GM12891 (cell line): ENCODE results near the gene RCVRN.

Experiments
- DNase-seq: peaks from one replicate; pipeline ENCODE4 v3.0.0; 2011; ENCODE audit warnings: low spot score; ENCODE audit not compliant: insufficient read length
- FAIRE-seq: peaks from 2 replicates; lab custom pipeline; 2011; peaks lifted over from hg19 to GRCh38; lab: Jason Lieb, UNC
- PAX5 ChIP-seq: IDR thresholded peaks from 2 replicates; pipeline ENCODE4 v1.6.1; 2011; ENCODE audit warnings: low read length, moderate library complexity, mild to moderate bottlenecking; ENCODE audit not compliant: insufficient read depth, severe bottlenecking
- POLR2A ChIP-seq: IDR thresholded peaks from 2 replicates; pipeline ENCODE4 v1.6.1; 2011; ENCODE audit warnings: low read depth, low read length, control low read depth
- POLR2AphosphoS5 ChIP-seq: IDR thresholded peaks from 2 replicates; pipeline ENCODE4 v1.6.1; 2011; ENCODE audit warnings: low read depth, low read length, control low read depth
- POU2F2 ChIP-seq: IDR thresholded peaks from 2 replicates; pipeline ENCODE4 v1.6.1; 2011; ENCODE audit warnings: low read depth, mild to moderate bottlenecking, control low read depth, low read length, moderate library complexity
- SPI1 ChIP-seq: IDR thresholded peaks from 2 replicates; pipeline ENCODE4 v1.6.1; 2011; ENCODE audit warnings: low read depth, low read length, control low read depth
- TAF1 ChIP-seq: IDR thresholded peaks from 2 replicates; pipeline ENCODE4 v1.6.1; 2011; ENCODE audit warnings: low read depth, low read length, control low read depth

The RCVRN gene

DNA sequence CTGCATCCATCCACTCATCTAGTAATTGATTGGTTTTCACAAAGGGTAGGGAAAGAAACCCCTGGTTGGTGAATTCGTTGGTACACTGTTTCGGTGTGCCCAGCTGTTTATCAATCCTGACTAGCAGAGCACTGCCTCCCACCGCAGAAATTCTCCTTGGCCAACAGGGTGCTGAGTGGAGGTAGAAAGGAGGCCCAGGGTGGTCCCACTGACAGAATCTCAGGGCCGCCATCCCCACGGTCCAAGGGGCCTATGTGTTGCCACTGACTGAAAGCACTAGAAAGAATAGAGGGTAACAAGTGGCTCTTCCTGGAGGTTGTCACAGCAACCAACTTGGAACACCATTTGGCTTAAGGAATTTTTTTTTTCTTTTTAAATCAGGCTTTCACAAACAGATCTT, 8.4 kb upstream of the RCVRN start:
- no peak for DNase-seq
- no peak for FAIRE-seq
- TF ChIP-seq POLR2AphosphoS5: no peak
- TF ChIP-seq TAF1: no peak
- no peak for TF ChIP-seq POU2F2
- TF ChIP-seq PAX5: no peak
- no peak for TF ChIP-seq POLR2A

DNA sequence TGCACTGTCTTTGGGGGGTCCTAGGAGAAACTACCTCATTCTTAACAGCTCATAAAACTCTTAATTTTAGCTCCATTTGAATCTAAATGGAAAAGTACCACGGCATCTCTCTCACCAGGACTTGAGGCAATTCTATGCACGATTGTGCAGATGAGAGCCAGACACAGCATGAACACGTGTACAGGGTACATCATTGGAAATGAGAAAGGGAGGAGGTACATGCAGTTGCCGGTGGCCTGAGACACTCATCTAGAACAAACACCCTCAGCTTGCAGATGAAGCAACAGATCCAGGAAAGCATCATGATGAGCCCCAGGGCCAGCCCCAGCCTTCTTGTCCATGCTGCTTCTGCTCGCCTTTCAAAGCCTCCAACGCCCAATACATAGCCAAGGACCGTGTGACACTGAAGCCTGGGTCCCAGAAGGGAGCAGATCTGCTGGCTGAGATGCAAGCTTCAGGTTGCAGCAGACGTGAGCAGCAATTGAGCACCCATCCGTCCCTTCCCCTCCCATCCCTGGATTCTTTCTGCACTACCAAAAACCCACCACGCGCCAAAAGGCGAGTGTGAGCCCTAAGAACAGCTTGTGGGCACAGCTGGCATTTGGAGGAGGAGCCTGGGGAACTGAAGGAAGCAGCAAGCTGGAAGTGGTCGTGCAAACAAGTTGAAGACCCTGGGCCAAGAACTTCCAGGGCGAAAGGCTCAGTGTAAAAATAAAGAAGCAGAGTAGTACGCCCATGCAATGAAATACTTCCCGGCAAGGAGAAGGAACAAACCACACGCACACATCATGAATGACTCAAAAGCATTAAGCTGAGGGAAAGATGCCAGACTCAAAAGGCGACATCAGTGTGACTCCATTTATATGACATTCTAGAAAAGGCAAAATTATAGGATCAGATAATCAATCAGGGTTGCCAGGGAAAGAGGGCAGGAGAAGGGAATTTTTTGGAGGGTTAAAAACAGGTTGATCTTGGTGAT, 7.3 kb upstream of the RCVRN start:
- FAIRE-seq (no peak), DNase-seq (no peak)
- TF ChIP-seq TAF1: no peak
- TF ChIP-seq PAX5: no peak
- no peak for TF ChIP-seq SPI1
- no peak for TF ChIP-seq POLR2A
- no peak for TF ChIP-seq POLR2AphosphoS5
- TF ChIP-seq POU2F2: no peak

DNA sequence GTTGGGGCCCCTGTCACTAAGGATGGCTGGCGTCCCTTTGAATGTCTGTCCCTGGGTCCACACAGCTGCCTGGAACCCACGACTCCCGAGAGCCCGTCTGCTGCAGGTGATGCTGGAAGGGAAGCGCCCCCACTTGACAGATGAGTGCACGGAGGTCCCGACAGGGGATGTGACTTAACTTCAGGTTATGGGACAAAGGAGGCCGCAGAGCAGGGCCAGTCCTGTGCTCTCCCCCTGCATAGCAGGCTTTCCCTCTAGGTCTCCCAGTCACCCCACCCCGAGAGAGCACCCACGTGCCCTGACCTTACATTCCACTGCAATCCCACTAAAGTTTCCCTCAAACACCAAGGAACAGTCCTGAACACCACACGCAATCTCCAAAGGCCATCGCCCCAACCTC, 6.0 kb upstream of the RCVRN start:
- FAIRE-seq (no peak), DNase-seq (no peak)
- TF ChIP-seq TAF1 (no peak), POLR2AphosphoS5 (no peak), POU2F2 (no peak), POLR2A (no peak), PAX5 (no peak), SPI1 (no peak)

DNA sequence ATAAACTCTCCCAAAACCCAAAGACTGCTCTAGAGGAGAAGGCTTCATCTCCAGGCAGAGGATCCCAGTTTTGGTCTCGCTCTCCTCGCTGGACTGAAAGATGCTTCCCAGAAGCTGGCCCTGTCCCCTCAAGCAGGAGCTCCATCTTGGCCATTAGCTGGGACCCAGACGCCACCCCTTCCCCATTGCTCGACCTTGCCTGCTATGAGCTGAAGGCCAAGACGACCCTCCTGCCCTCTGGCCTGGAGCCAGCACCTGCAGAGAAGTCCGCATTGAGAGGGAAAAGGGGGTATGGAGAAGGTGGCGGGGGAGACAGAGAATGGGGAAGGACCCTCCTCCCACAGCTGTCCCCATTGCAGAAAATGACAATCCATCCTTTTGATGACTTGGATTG, 3.6 kb upstream of the RCVRN start:
- TF ChIP-seq POU2F2 (no peak), PAX5 (no peak), POLR2A (no peak), TAF1 (no peak), POLR2AphosphoS5 (no peak), SPI1 (no peak)
- FAIRE-seq (no peak), DNase-seq (no peak)

DNA sequence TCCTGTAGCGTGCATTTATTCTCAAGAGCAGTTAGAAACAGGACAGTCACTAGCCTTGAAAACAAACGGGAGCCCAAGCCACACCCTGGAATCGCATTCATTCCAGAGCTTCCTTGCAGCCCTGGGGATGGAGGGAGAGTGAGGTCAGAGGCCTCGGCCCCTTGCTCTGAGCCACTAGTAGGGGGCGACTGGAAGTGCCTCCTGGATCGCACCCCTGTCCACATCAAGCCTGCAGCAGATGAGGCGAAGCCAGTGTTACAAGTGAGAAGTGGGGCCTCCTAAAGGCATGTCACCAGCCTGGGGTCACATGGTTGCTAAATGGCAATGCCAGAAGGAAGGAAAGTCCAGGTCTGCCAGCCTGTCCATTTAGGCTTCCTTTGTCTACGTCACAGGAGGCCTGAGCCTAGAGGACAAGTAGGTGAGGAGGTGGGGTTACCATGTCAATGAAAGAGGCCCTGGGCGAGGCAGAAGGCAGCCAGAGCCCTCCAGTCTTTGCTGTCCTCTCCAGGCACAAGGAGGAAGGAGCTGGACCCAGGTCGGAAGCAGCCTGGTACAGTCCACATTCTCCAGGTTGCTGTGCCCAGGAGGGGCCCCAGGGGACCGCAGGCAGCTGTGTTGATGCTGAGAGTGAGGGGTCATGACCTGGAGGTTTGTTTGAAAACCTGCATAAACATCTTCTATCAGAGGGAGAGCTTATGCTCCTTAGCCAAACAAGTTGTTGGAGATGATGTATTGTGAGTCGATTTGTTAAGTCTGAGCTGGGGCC, 3.0 kb upstream of the RCVRN start:
- DNase-seq: no peak
- FAIRE-seq: no peak
- no peak for TF ChIP-seq POLR2AphosphoS5
- no peak for TF ChIP-seq POLR2A
- TF ChIP-seq SPI1: no peak
- no peak for TF ChIP-seq TAF1
- TF ChIP-seq POU2F2: no peak
- TF ChIP-seq PAX5: no peak

DNA sequence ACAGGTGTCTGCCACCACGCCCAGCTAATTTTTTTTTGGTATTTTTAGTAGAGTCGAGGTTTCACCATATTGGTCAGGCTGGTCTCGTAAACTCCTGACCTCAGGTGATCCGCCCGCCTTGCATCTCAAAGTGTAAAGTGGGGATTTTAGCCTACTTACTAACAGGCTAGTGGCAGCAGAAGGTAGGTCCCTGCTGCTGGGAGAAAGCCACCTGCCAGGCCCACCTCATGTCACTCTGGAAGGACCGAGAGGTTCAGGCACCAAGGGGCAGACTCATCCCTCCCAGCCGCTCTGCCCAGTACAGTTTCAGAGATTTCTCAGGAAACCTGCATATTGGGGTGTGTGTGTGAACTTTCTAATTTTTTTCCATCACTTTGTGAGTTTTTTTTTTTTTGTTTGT, 2.1 kb upstream of the RCVRN start:
- FAIRE-seq: no peak
- DNase-seq: no peak
- no peak for TF ChIP-seq TAF1
- TF ChIP-seq POU2F2: no peak
- TF ChIP-seq SPI1: no peak
- no peak for TF ChIP-seq POLR2AphosphoS5
- no peak for TF ChIP-seq POLR2A
- TF ChIP-seq PAX5: no peak

DNA sequence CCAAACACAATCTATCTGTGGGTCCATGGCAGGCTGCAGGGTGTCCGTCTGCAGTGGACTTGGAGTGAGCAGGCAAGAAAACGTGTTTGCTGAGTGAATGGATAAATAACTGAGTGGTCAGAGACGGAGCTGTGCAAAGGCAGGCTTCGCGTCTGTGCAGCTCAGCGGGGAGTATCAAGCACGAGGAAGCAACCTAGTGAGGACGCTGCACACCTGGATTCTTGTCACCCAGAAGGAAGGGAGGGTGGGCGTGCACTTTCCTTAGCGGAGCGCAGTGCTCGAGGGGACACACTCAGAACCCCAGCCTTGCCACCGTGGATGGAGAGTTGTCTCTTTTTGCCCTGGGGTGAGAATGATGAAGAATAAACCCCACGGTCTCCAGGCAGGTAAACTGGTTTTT, 1.5 kb upstream of the RCVRN start:
- DNase-seq: no peak
- TF ChIP-seq POLR2AphosphoS5 (no peak), SPI1 (no peak), TAF1 (no peak), POU2F2 (no peak), POLR2A (no peak), PAX5 (no peak)
- FAIRE-seq: no peak

DNA sequence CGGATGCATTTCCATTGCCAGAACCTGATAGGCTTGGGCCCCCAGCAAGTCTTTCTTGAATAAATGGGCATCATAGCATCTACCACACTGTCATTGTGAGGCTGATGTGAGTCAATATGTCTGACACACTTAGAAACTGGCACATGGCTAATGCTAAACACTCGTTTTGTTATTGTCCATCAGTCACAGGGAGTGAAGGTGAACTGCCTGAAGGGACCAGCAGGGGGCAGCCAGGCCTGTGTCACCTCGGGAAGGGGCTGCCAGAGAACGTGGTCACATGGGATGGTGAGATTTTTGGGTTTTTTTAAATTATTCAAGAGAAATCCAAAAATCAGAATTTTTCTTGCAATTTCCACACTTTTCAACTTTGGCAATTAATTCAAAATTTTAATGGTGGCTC, 831 bp upstream of the RCVRN start:
- peak; percentile 77 for DNase-seq
- peak; percentile 50 for FAIRE-seq
- no peak for TF ChIP-seq POLR2A
- no peak for TF ChIP-seq SPI1
- no peak for TF ChIP-seq PAX5
- TF ChIP-seq POU2F2: no peak

DNA sequence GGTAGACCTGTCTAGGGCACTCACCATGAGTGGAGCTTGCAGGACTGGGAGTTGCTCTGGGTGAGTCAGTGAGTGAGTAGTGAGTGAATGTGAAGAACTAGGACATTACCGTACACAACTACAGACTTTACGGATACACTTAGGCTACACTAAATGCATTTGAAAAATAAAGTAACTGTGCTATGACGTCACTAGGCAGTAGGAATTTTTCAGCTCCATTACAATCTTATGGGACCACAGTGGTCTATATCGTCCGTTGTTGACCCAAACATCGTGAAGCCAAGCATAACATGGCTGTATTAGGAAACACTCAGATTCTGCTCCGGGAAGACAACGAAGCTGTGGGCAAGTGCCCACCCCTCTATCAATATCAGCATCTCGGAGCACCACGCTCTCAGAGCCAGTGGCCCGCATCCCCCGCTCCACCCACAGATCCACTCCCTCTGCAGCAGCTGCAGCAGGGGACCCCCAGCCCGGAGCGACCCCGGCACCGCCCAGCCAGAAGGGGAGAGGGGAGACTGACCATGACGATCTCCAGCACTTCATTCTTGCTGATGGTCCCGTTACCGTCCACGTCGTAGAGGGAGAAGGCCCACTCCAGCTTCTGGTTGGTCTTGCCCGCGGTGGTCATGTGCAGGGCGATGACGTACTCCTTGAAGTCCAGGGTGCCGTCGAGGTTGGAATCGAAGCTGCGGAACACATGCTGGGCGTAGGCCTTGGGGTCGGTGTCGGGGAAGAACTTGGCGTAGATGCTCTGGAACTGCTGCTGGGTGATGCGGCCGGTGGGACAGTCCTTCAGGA, 594 bp downstream of the RCVRN start:
- FAIRE-seq: no peak
- DNase-seq: no peak
- no peak for TF ChIP-seq POLR2AphosphoS5
- no peak for TF ChIP-seq SPI1
